ENCODE results near the gene STX4. TPM values are rescaled to one million over a fixed set of nuclear protein-coding genes. Genes with fewer than 3 reads are reported as not detected.

The STX4 gene
- total and polyA plus RNA-seq, 9 of the 15 experiments (the other 6 are each of a cell fraction or from before 2014, with no cell fraction given), result 3.2 to 48.0 (median 21.5) TPM

DNA sequence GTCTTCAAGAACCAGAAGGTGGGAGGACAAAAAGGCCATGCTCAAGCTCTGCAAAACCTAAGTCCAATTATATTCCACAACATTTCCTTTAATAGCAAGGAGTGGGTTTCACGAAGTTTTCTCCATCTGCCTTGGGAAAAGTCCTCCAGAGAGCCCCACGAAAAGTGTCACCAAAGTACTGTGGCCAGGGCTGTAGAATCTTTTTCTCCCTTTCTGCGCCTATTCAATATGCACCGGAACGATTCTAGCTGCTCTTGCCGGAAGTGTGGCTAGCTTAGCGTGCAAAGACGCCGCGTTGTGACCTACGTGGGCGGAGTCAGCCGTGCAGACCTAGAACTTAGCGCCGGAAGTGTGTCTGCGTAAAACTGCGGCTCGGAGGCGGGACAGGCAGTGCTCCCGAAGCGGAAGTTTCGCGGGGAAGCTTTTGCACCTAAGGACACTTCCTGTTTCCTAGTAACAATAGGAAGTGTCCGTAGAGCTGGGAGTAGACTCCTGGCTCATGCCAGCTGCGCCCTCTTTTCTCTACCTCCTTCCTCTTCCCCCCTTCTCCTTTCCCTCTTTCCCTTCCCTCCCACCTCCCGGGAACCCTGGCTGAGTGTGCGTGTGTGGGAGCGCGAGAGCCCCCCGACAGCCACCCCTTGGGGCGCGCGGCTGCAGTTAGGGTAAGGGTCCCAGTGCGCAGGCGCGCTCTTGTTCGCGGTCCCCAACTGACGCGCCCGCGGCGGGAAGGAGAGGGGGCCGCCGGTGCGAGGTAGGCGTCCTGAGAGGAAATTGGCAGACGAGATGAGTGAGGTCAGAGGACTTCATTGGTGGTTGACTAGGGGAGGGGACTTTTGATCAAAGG is 40.8 kb downstream of the STX4 start, which contains the start of the genes ZNF646 and ZNF668 (continued):
- no peak for TF ChIP-seq FUS (optimal IDR thresholded peaks at IDR 0.05; ENCODE audit: low read depth, low read length)
- TF ChIP-seq SPI1 (IDR thresholded peaks at IDR 0.05; ENCODE audit: borderline replicate concordance, low read depth, low read length), result peak; percentile 94
- TF ChIP-seq, protein P1, sequence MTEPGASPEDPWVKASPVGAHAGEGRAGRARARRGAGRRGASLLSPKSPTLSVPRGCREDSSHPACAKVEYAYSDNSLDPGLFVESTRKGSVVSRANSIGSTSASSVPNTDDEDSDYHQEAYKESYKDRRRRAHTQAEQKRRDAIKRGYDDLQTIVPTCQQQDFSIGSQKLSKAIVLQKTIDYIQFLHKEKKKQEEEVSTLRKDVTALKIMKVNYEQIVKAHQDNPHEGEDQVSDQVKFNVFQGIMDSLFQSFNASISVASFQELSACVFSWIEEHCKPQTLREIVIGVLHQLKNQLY (CRISPR knock-in tag; conservative IDR thresholded peaks at IDR 0.05), result no peak
- TF ChIP-seq HDAC2 (IDR thresholded peaks at IDR 0.05), result peak; percentile 31; the same call in 1 of the 2 replicates
- no peak for TF ChIP-seq ERF (CRISPR knock-in tag; IDR thresholded peaks at IDR 0.05)
- no peak for TF ChIP-seq POLR3G (IDR thresholded peaks at IDR 0.05; ENCODE audit: extremely low read depth, insufficient read length, insufficient replicate concordance)
- TF ChIP-seq, protein P2, sequence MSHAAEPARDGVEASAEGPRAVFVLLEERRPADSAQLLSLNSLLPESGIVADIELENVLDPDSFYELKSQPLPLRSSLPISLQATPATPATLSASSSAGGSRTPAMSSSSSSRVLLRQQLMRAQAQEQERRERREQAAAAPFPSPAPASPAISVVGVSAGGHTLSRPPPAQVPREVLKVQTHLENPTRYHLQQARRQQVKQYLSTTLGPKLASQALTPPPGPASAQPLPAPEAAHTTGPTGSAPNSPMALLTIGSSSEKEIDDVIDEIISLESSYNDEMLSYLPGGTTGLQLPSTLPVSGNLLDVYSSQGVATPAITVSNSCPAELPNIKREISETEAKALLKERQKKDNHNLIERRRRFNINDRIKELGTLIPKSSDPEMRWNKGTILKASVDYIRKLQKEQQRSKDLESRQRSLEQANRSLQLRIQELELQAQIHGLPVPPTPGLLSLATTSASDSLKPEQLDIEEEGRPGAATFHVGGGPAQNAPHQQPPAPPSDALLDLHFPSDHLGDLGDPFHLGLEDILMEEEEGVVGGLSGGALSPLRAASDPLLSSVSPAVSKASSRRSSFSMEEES (CRISPR knock-in tag; IDR thresholded peaks at IDR 0.05), result no peak
- no peak for TF ChIP-seq ZBTB1 (CRISPR knock-in tag; IDR thresholded peaks at IDR 0.05; ENCODE audit: borderline replicate concordance, low read depth)
- TF ChIP-seq ILK (tag; IDR thresholded peaks at IDR 0.05; ENCODE audit: borderline replicate concordance, low read depth), result no peak
- TF ChIP-seq, protein P3, sequence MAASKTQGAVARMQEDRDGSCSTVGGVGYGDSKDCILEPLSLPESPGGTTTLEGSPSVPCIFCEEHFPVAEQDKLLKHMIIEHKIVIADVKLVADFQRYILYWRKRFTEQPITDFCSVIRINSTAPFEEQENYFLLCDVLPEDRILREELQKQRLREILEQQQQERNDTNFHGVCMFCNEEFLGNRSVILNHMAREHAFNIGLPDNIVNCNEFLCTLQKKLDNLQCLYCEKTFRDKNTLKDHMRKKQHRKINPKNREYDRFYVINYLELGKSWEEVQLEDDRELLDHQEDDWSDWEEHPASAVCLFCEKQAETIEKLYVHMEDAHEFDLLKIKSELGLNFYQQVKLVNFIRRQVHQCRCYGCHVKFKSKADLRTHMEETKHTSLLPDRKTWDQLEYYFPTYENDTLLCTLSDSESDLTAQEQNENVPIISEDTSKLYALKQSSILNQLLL (CRISPR knock-in tag; IDR thresholded peaks at IDR 0.05; ENCODE audit: borderline replicate concordance), result no peak
- TF ChIP-seq, protein P4, sequence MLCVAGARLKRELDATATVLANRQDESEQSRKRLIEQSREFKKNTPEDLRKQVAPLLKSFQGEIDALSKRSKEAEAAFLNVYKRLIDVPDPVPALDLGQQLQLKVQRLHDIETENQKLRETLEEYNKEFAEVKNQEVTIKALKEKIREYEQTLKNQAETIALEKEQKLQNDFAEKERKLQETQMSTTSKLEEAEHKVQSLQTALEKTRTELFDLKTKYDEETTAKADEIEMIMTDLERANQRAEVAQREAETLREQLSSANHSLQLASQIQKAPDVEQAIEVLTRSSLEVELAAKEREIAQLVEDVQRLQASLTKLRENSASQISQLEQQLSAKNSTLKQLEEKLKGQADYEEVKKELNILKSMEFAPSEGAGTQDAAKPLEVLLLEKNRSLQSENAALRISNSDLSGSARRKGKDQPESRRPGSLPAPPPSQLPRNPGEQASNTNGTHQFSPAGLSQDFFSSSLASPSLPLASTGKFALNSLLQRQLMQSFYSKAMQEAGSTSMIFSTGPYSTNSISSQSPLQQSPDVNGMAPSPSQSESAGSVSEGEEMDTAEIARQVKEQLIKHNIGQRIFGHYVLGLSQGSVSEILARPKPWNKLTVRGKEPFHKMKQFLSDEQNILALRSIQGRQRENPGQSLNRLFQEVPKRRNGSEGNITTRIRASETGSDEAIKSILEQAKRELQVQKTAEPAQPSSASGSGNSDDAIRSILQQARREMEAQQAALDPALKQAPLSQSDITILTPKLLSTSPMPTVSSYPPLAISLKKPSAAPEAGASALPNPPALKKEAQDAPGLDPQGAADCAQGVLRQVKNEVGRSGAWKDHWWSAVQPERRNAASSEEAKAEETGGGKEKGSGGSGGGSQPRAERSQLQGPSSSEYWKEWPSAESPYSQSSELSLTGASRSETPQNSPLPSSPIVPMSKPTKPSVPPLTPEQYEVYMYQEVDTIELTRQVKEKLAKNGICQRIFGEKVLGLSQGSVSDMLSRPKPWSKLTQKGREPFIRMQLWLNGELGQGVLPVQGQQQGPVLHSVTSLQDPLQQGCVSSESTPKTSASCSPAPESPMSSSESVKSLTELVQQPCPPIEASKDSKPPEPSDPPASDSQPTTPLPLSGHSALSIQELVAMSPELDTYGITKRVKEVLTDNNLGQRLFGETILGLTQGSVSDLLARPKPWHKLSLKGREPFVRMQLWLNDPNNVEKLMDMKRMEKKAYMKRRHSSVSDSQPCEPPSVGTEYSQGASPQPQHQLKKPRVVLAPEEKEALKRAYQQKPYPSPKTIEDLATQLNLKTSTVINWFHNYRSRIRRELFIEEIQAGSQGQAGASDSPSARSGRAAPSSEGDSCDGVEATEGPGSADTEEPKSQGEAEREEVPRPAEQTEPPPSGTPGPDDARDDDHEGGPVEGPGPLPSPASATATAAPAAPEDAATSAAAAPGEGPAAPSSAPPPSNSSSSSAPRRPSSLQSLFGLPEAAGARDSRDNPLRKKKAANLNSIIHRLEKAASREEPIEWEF (CRISPR knock-in tag; IDR thresholded peaks at IDR 0.05), result no peak
- TF ChIP-seq POLR2G (IDR thresholded peaks at IDR 0.05; ENCODE audit: low read depth, low read length), result peak; percentile 83
- no peak for TF ChIP-seq CBX1 (IDR thresholded peaks at IDR 0.05; ENCODE audit: low read depth)
- TF ChIP-seq, protein P5, sequence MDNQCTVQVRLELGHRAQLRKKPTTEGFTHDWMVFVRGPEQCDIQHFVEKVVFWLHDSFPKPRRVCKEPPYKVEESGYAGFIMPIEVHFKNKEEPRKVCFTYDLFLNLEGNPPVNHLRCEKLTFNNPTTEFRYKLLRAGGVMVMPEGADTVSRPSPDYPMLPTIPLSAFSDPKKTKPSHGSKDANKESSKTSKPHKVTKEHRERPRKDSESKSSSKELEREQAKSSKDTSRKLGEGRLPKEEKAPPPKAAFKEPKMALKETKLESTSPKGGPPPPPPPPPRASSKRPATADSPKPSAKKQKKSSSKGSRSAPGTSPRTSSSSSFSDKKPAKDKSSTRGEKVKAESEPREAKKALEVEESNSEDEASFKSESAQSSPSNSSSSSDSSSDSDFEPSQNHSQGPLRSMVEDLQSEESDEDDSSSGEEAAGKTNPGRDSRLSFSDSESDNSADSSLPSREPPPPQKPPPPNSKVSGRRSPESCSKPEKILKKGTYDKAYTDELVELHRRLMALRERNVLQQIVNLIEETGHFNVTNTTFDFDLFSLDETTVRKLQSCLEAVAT (IDR thresholded peaks at IDR 0.05), result 0 out of 4 replicates have a peak, but pooled peaks of 1 of the 2 experiments have one; percentile 14
- TF ChIP-seq ZNF224 (CRISPR knock-in tag; IDR thresholded peaks at IDR 0.05), result no peak
- no peak for TF ChIP-seq KLF1 (tag; IDR thresholded peaks at IDR 0.05)

All from K562 (cell line).